Hematopoietic multipotent progenitor cell (in vitro differentiated cells): ENCODE results near the gene TTLL9. TPM values are rescaled to one million over a fixed set of nuclear protein-coding genes. Genes with fewer than 3 reads are reported as not detected.

Source experiments
- small RNA-seq: library from RNA; depleted of rRNA; stranded (forward); fragments of <200 nt; gene quantifications from one replicate; pipeline ENCODE3, GENCODE V24; 2012
- total RNA-seq: library from RNA; depleted of rRNA; stranded (reverse); fragments of >200 nt; gene quantifications from one replicate; pipeline ENCODE4 v1.2.3, GENCODE V29; 2012

Gene TTLL9
- total RNA-seq, 1 donor: 0.54 TPM

Small RNA genes lying within 50 kb of the gene (small RNA-seq; reads per million reads assigned to genes)
- 0.34 reads per million for gene RNU1-94P

Other genes with a start within 250 kb of the TTLL9 start
- not detected for gene COX4I2, start 232.7 kb upstream of the TTLL9 start, total RNA-seq
- gene BCL2L1, start 147.8 kb upstream of the TTLL9 start, total RNA-seq: 48.7 TPM
- gene TPX2, start 131.3 kb upstream of the TTLL9 start, total RNA-seq: 5.1 TPM
- under 0.01 TPM for gene MYLK2, start 51.3 kb upstream of the TTLL9 start, total RNA-seq
- not detected for gene FOXS1, start 25.0 kb upstream of the TTLL9 start, total RNA-seq
- gene DUSP15, start 107 bp upstream of the TTLL9 start, total RNA-seq: 8.6 TPM
- 7.5 TPM for gene PDRG1, start 81.4 kb downstream of the TTLL9 start, total RNA-seq
- under 0.01 TPM for gene XKR7, start 97.5 kb downstream of the TTLL9 start, total RNA-seq
- gene CCM2L, start 139.8 kb downstream of the TTLL9 start, total RNA-seq: not detected
- 23.4 TPM for gene HCK, start 181.6 kb downstream of the TTLL9 start, total RNA-seq
- gene TM9SF4, start 239.1 kb downstream of the TTLL9 start, total RNA-seq: 32.0 TPM